Measurements from ENCODE around the gene CDK10. TPM values are rescaled to one million over a fixed set of nuclear protein-coding genes. Genes with fewer than 3 reads are reported as not detected.

The CDK10 gene
- total RNA-seq, 6 experiments from 2014 or later = 35.0 to 72.2 (median 53.7) TPM

GRCh38 chr16:89711601-89712273 is 25.2 kb downstream of the CDK10 start:
- no peak for TF ChIP-seq CTCF (IDR thresholded peaks at IDR 0.05)
- TF ChIP-seq POLR2A (IDR thresholded peaks at IDR 0.05) = no peak
- H3K27ac ChIP-seq = no peak overlapping the region
- peak overlapping the region in 2 of 3 donors; percentile 31 to 54 for H3K4me3 ChIP-seq
- H3K27me3 ChIP-seq = no peaks in the 10 kb centered on the region
- H3K36me3 ChIP-seq = no peaks in the 10 kb centered on the region
- ATAC-seq (peak; percentile 65 to 85 (median 78)), DNase-seq (peak in 1 of 3 donors; percentile 61)
- H3K9me3 ChIP-seq = no peaks in the 10 kb centered on the region
- WGBS (ENCODE audit: insufficient coverage, low coverage, low lambda C conversion rate, missing lambda C conversion rate) = 11% methylated on average over 8 of the region's 48 CpGs
- intact Hi-C loops (cut with DNase I) = loop anchor here in 1 of 2 donors (5.0 kb wide), 1 partner anchor 86 kb away; no protein-coding TSS in a partner anchor
- H3K4me1 ChIP-seq = peaks cover 0 to 6% (median 0%) of the 10 kb centered on the region in 4 donors

- Histone ChIP-seq H3K27ac (no peak overlapping the region), H3K9me3 (no peaks in the 10 kb centered on the region), H3K36me3 (no peaks in the 10 kb centered on the region), H3K27me3 (no peaks in the 10 kb centered on the region), H3K4me1 (peaks cover 0 to 6% (median 0%) of the 10 kb centered on the region in 4 donors), H3K4me3 (peak overlapping the region in 2 of 3 donors; percentile 31 to 54)
- WGBS (ENCODE audit: insufficient coverage, low coverage, low lambda C conversion rate, missing lambda C conversion rate) = 0% methylated on average over 1 of the region's 22 CpGs
- intact Hi-C loops (cut with DNase I) = loop anchor here in 1 of 2 donors (5.0 kb wide), 1 partner anchor 85 kb away; no protein-coding TSS in a partner anchor
- ATAC-seq (peak in 1 of 4 donors; percentile 4), DNase-seq (no peak)
- no peak for TF ChIP-seq CTCF (IDR thresholded peaks at IDR 0.05)
- no peak for TF ChIP-seq POLR2A (IDR thresholded peaks at IDR 0.05)
These were observed 25.8 kb downstream of the CDK10 start for GRCh38 chr16:89712274-89712781.

- 87% methylated on average over 9 of the region's 15 CpGs for WGBS (ENCODE audit: insufficient coverage, low coverage, low lambda C conversion rate, missing lambda C conversion rate)
- intact Hi-C loops (cut with DNase I) = no loop called here
- ATAC-seq (no peak), DNase-seq (no peak)
- TF ChIP-seq CTCF (IDR thresholded peaks at IDR 0.05) (no peak), POLR2A (IDR thresholded peaks at IDR 0.05) (no peak)
- Histone ChIP-seq H3K4me3 (no peak overlapping the region), H3K27me3 (no peaks in the 10 kb centered on the region), H3K36me3 (no peaks in the 10 kb centered on the region), H3K27ac (no peak overlapping the region), H3K4me1 (peaks cover 0 to 16% (median 4%) of the 10 kb centered on the region in 4 donors), H3K9me3 (no peaks in the 10 kb centered on the region)
These were observed 30.0 kb downstream of the CDK10 start for GRCh38 chr16:89716493-89716892.

GRCh38 chr16:89716916-89717687 is 30.6 kb downstream of the CDK10 start:
- 81% methylated on average over 11 of the region's 29 CpGs for WGBS (ENCODE audit: insufficient coverage, low coverage, low lambda C conversion rate, missing lambda C conversion rate)
- no peak for DNase-seq
- no peak overlapping the region for H3K4me3 ChIP-seq
- TF ChIP-seq CTCF (IDR thresholded peaks at IDR 0.05) (no peak), POLR2A (IDR thresholded peaks at IDR 0.05) (no peak)
- H3K27ac ChIP-seq = no peak overlapping the region
- no peaks in the 10 kb centered on the region for H3K9me3 ChIP-seq
- no peak for ATAC-seq
- no peaks in the 10 kb centered on the region for H3K36me3 ChIP-seq
- H3K27me3 ChIP-seq = no peaks in the 10 kb centered on the region
- H3K4me1 ChIP-seq = peaks cover 0 to 11% (median 4%) of the 10 kb centered on the region in 4 donors
- intact Hi-C loops (cut with DNase I) = no loop called here

Data from right lobe of liver (tissue), 6 donors.